ENCODE results near the gene NPAS1. TPM values are rescaled to one million over a fixed set of nuclear protein-coding genes. Genes with fewer than 3 reads are reported as not detected.

The NPAS1 gene
- total and polyA plus RNA-seq, 2 of the 13 experiments (the other 11 are each of a cell fraction or from before 2014, with no cell fraction given) = 0.35 to 2.9 TPM

- no peak for TF ChIP-seq SNAPC4 (CRISPR knock-in tag; IDR thresholded peaks at IDR 0.05)
- TF ChIP-seq ATAD3A (CRISPR knock-in tag; IDR thresholded peaks at IDR 0.05) = no peak
- no peak for TF ChIP-seq RAD51 (IDR thresholded peaks at IDR 0.05; ENCODE audit: borderline replicate concordance)
- no peak for TF ChIP-seq TARDBP (CRISPR knock-in tag; IDR thresholded peaks at IDR 0.05)
- peak; percentile 25; the same call in 1 of the 2 replicates for TF ChIP-seq POGZ (CRISPR knock-in tag; IDR thresholded peaks at IDR 0.05)
- TF ChIP-seq ELF4 (CRISPR knock-in tag; IDR thresholded peaks at IDR 0.05; ENCODE audit: borderline replicate concordance) = no peak
- TF ChIP-seq HNF4G (IDR thresholded peaks at IDR 0.05; ENCODE audit: borderline replicate concordance, low read depth, low read length) = no peak
- TF ChIP-seq HNF4G (CRISPR knock-in tag; IDR thresholded peaks at IDR 0.05; ENCODE audit: borderline replicate concordance, low read depth) = no peak
- no peak for TF ChIP-seq MTA3 (CRISPR knock-in tag; IDR thresholded peaks at IDR 0.05)
- TF ChIP-seq ZNF333 (CRISPR knock-in tag; IDR thresholded peaks at IDR 0.05; ENCODE audit: borderline replicate concordance) = no peak
- no peak for TF ChIP-seq CCAR2 (optimal IDR thresholded peaks at IDR 0.05; ENCODE audit: low read depth, low read length)
- no peak for TF ChIP-seq ZNF234 (CRISPR knock-in tag; conservative IDR thresholded peaks at IDR 0.05)
- 0 out of 2 replicates have a peak, but pooled peaks have one; percentile 40 for TF ChIP-seq KLF11 (CRISPR knock-in tag; IDR thresholded peaks at IDR 0.05)
- no peak for TF ChIP-seq ZBTB25 (CRISPR knock-in tag; IDR thresholded peaks at IDR 0.05)
- no peak for TF ChIP-seq ELF1 (CRISPR knock-in tag; IDR thresholded peaks at IDR 0.05)
- no peak for TF ChIP-seq GATA4 (IDR thresholded peaks at IDR 0.05; ENCODE audit: borderline replicate concordance, low read depth)
- TF ChIP-seq CEBPG (CRISPR knock-in tag; IDR thresholded peaks at IDR 0.05) = no peak
- TF ChIP-seq ZFP1 (CRISPR knock-in tag; IDR thresholded peaks at IDR 0.05) = no peak
- TF ChIP-seq ZNF282 (IDR thresholded peaks at IDR 0.05; ENCODE audit: partially characterized antibody) = no peak
- TF ChIP-seq NFKBIZ (CRISPR knock-in tag; IDR thresholded peaks at IDR 0.05) = no peak
Measured at GRCh38 chr19:47035127-47036096, 15.8 kb downstream of the NPAS1 start (continued).
